NCI-H2171 treated with DMSO at 0.1 percent for 48 hours (cell line): ENCODE results near the gene KCNJ1.

ENCODE experiments used
- DNase-seq: peaks from one replicate; lab custom pipeline; 2025; lab: John Stamatoyannopoulos, UW

The KCNJ1 gene

DNA sequence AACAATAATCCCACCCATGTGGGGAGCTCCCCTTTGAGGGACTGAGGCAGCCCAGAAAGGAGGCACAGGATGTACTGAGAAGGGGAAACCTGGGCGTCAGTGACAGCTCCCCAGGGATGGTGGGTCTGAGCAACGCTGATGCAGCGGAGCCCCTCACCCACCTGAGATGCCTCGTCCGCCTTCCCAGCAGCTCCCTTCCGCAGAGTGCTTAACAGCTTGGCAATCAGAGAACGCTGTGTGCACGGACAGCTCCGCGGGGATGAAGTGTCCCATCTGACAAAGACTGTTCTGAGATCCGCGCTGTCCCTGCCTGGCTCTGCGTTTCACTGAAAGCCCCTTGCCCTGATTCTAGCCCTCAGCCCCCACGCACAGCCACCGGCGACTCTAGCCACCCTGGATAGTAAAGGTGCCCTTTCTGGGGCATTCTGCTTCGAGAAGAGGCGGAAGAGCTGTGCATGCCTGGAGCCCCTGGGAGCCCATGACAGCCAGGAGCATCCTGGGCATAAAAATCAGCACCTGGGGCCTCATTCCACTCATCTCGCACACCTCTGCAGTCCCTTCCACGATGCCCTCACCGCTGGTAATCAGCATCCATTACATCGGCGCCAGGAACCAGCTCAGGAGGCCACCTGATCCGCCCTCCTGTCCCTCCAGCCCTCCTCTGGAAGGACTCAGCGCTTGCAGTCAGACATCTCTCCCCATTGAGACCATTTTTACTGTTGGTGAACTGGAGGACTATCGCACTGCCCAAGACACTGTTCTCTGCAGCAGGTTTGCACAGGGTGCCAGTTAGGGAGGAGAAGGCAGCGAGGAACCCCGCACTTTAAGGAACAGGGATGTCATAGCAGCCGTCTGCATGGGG is 34.8 kb upstream of the KCNJ1 start:
- DNase-seq, result no peak

DNA sequence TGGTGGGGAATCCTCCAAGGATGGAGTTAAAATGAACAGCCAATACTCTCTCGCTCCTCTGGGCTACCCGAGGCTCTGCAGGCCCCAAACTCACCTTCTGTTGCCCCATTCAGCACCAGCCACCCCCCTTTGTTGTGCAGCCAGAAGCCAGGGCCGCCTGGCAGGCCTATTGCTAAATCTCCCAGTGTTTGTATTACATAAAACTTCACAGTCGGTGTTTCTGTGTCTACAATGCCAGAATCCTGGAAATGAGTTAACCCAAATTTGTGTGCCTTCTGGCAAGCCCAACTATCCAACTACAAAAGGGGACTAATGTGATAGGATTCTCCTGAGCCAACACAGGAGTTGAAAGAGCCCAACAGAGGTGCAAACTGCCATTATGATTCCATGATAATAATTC is 33.4 kb upstream of the KCNJ1 start:
- DNase-seq, result no peak

- no peak for DNase-seq
Observed at GRCh38 chr11:128898580-128899344, 31.7 kb upstream of the KCNJ1 start.

DNA sequence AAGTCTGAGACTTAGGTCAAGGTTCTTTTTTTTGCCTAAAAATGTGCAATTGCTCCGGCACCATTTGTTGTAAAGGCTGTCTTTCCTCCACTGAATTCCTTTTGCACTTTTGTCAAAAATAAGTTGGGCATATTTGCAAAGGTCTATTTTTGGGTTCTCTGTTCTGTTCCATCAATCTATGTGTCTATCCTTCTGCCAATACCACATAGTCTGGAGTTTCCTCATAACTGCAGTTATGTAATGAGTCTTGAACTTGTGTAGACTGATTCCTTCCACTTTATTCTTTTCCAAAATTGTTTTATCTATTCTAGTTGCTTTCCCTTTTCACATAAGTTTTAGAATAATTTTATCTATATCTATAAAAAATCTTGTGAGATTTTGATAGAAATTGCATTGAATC is 30.7 kb upstream of the KCNJ1 start:
- DNase-seq, result no peak

DNA sequence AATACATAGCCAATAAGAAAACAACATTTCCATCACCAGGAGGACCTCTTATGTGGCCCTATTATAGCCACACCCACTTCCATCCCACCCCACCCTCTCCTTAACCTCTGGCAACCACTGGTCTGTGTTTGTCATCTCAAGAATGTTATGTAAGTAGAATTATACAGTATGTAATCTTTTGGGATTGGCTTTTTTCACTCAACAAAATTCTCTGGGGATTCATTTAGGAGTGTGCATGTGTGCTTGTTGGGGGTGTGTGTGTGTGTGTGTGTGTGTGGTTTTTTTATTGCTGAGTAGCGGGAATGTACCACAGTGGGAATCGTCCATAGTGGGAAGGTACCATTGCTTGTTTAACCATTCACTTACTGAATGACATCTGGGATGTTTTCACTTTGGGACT is 29.3 kb upstream of the KCNJ1 start:
- DNase-seq, result no peak

DNA sequence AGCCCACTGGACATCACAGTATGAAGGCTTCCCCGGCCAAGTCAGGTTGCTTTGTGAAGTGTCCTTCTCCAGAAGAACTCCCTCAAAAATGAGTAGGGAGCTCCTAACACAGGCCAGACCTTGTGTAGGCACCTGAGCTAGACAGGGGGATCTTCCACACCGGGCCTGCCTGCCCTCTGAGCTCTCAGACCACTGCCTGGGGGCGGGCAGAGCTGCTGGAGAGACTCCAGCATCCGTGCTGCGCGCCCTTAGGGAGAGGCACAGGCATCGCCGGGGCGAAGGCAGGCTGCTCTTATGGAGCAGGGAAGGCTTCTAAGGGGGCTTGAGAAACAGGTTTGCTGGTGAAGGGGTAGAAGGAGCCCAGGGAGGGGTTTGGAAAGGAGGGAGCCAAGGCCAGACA is 28.4 kb upstream of the KCNJ1 start:
- DNase-seq, result no peak

- no peak for DNase-seq
Observed at GRCh38 chr11:128894685-128895084, 27.6 kb upstream of the KCNJ1 start.

DNA sequence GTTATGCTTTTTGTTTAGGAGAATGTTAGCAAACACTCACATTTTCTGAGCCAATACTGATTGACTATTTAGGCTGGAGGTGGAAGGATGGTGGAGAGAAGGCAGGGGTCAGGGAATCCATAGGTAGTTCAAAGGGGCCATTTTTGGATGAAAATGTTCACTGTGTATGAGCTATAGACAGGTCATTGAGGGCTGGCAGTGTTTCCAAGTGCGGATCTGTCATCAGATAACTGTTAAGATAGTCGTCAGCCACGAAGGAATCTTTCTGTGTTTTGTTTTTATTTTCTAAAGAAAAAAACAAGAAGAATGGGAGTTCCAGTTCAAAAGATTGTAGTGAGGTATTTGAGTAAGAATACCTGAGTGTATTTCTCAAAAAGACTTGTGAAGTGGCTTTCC is 27.2 kb upstream of the KCNJ1 start:
- no peak for DNase-seq

DNA sequence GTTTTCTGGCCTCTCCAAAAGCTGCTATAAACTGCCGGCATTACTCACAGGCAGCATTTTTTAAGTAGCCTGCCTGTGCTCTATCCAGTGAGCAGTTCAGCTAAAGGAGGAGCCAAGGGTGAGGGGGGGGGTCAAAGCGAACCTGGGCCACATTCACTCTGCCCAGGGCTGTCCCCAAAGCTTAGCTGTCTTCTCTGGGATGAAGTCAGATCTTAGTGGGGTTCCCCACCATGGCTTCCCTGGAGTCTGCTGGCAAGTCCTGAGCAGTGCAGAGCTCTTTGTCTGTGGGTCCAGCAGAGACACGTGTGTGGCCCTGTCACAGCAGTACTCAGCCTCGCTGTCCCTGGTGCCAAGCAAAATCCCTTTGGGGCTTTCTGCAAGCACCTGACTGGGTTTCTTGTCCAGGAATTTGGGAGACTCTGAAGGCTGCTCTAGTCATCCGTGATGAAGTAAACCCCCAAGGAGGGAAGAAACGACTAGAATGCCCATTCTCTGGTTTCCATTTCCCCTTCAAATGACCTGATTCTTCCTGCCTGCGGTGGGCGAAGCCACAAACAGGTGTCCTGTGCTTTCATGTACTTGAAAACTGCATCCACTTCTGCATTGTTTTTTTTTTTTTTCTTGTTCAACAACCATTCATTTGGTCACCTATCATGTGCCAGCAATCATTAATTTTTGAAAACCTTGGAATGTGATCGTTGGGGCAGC is 26.6 kb upstream of the KCNJ1 start:
- no peak for DNase-seq

- no peak for DNase-seq
Observed at GRCh38 chr11:128892866-128893565, 25.9 kb upstream of the KCNJ1 start.

GRCh38 chr11:128891913-128892398 is 24.9 kb upstream of the KCNJ1 start:
- DNase-seq, result no peak

DNA sequence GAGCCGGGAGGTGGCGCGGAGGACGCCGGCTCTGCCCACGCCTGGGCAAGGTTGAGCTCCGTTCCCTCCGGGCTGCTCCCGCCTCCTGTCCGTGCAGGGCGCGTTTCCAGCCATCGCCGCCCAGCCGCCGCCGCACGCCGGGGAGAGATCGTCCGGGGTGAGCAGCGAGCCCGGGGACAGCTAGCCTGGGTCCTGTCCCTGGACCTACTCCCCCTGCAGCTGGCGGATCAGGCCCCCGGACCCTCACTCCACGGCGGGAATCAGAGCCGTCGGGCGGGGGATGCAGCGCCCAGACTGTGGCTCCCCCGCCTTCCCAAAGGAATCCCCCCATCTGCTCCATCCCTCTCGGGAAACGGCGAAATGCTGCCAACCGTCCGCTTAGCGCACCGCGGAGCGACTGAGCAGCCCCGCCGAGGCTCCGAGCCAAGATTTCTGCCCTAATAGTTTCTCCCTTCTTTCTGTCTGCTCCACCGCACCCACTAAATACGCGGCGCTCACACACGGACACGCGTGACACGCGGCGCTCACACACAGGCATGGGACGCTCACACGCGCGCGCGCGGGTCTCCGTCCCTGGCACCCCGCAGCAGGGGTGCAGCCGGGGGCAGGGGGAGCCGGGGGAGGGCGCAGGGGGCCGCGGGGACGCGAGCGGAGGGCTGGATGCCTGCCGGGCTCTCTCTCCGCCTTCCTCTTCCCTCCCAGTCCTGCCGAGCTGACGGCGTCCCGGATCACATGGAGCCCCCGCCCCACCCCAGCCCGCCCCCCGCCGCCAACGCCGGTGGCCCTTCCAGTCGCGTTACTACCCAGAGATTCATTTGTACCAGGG is 23.7 kb upstream of the KCNJ1 start, which contains the start of gene KCNJ5:
Gene KCNJ5, plus strand, starts transcription at position 814 of the 826 bp plus-strand sequence. CDS start 19,918 bp downstream, outside the sequence.
- peak; percentile 68 for DNase-seq

GRCh38 chr11:128890216-128890542 is 23.1 kb upstream of the KCNJ1 start:
- no peak for DNase-seq

GRCh38 chr11:128889657-128890213 is 22.6 kb upstream of the KCNJ1 start:
- DNase-seq, result peak; percentile 6

GRCh38 chr11:128888034-128888985 is 21.2 kb upstream of the KCNJ1 start:
- DNase-seq, result peak; percentile 49

GRCh38 chr11:128886406-128887124 is 19.5 kb upstream of the KCNJ1 start:
- DNase-seq, result peak; percentile 19

GRCh38 chr11:128884703-128885338 is 17.7 kb upstream of the KCNJ1 start:
- peak; percentile 42 for DNase-seq

DNA sequence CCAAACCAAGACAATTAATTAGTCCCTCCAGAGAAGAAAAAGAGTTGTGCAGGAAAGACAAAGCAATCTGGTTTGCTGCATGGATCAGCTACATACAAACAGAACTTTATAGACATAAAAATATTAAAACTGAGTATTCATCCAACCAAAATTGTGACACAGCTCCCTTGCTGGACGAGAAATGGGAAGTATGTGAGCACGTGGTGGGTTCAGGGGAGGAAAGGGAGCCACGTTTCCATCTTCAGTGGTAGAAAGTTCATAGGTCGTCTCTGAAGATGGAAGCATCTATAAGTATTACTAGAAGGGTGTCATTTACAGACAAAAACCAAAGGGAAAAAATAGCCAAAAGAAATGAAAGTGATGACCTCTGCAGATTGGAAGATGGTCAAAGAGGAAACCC is 17.0 kb upstream of the KCNJ1 start:
- no peak for DNase-seq
